OCI-LY3 (cell line): Measurements from ENCODE around the gene CDH4.

Experiments
- CTCF ChIP-seq: fragments of 200-600, 300-600 bp; sonication (generic); IDR thresholded peaks from 2 replicates; pipeline ENCODE4 v1.5.1; 2014; ENCODE audit warnings: antibody characterized with exemption, low read length, low read depth
- EZH2phosphoT487 ChIP-seq: fragments of 200-600 bp; shearing (Covaris generic); IDR thresholded peaks from 2 replicates; pipeline ENCODE4 v1.6.1; 2018; ENCODE audit warnings: antibody characterized with exemption, mixed run types, low read depth

- no peak for TF ChIP-seq CTCF
- TF ChIP-seq EZH2phosphoT487: no peak
These were observed 507.4 kb downstream of the CDH4 start for GRCh38 chr20:61759286-61760065.
